ENCODE results near the gene ARSJ. TPM values are rescaled to one million over a fixed set of nuclear protein-coding genes. Genes with fewer than 3 reads are reported as not detected.

ARSJ gene
- total RNA-seq, 4 donors from 2014 or later: 0.15 to 0.67 (median 0.46) TPM

GRCh38 chr4:113901994-113902787 is 77.3 kb downstream of the ARSJ start:
- Histone ChIP-seq H3K36me3 (no peaks in the 10 kb centered on the region), H3K27me3 (no peaks in the 10 kb centered on the region), H3K4me1 (no peaks in the 10 kb centered on the region), H3K27ac (no peak overlapping the region), H3K9me3 (no peaks in the 10 kb centered on the region), H3K4me3 (no peak overlapping the region)
- TF ChIP-seq CTCF (IDR thresholded peaks at IDR 0.05 in 4 of 5, conservative IDR thresholded peaks at IDR 0.05 in 1 of 5) (no peak), POLR2A (IDR thresholded peaks at IDR 0.05) (no peak)
- in situ Hi-C loops (cut with MboI; ENCODE audit: low sequenced_read_pairs in 4 of 4) (loop anchor here in 2 of 4 donors (25.0 kb wide), 1 partner anchor 515 kb away; no protein-coding TSS in a partner anchor), intact Hi-C loops (cut with DNase I; ENCODE audit: low total_unique reads) (no loop called here)
- no peak for ATAC-seq
- no peak for DNase-seq

GRCh38 chr4:113899271-113900070 is 80.0 kb downstream of the ARSJ start:
- no peak overlapping the region for H3K4me3 ChIP-seq
- H3K27me3 ChIP-seq: no peaks in the 10 kb centered on the region
- H3K36me3 ChIP-seq: no peaks in the 10 kb centered on the region
- in situ Hi-C loops (cut with MboI; ENCODE audit: low sequenced_read_pairs in 4 of 4): loop anchor here in 2 of 4 donors (25.0 kb wide), 1 partner anchor 512 kb away; no protein-coding TSS in a partner anchor
- no peak overlapping the region for H3K27ac ChIP-seq
- intact Hi-C loops (cut with DNase I; ENCODE audit: low total_unique reads): no loop called here
- H3K9me3 ChIP-seq: no peaks in the 10 kb centered on the region
- TF ChIP-seq POLR2A (IDR thresholded peaks at IDR 0.05) (no peak), CTCF (IDR thresholded peaks at IDR 0.05 in 4 of 5, conservative IDR thresholded peaks at IDR 0.05 in 1 of 5) (no peak)
- DNase-seq (no peak), ATAC-seq (no peak)
- H3K4me1 ChIP-seq: no peaks in the 10 kb centered on the region

- no peak overlapping the region for H3K27ac ChIP-seq
- intact Hi-C loops (cut with DNase I; ENCODE audit: low total_unique reads) (no loop called here), in situ Hi-C loops (cut with MboI; ENCODE audit: low sequenced_read_pairs in 4 of 4) (no loop called here)
- H3K4me3 ChIP-seq: no peak overlapping the region
- no peak for DNase-seq
- no peaks in the 10 kb centered on the region for H3K9me3 ChIP-seq
- H3K4me1 ChIP-seq: no peaks in the 10 kb centered on the region
- TF ChIP-seq POLR2A (IDR thresholded peaks at IDR 0.05) (no peak), CTCF (IDR thresholded peaks at IDR 0.05 in 4 of 5, conservative IDR thresholded peaks at IDR 0.05 in 1 of 5) (no peak)
- no peaks in the 10 kb centered on the region for H3K27me3 ChIP-seq
- ATAC-seq: no peak
- no peaks in the 10 kb centered on the region for H3K36me3 ChIP-seq
Observed at GRCh38 chr4:113893546-113893945, 85.9 kb downstream of the ARSJ start.

- intact Hi-C loops (cut with DNase I; ENCODE audit: low total_unique reads): no loop called here
- no peak for DNase-seq
- Histone ChIP-seq H3K36me3 (no peaks in the 10 kb centered on the region), H3K4me1 (no peaks in the 10 kb centered on the region), H3K4me3 (no peak overlapping the region), H3K9me3 (no peaks in the 10 kb centered on the region), H3K27ac (no peak overlapping the region), H3K27me3 (no peaks in the 10 kb centered on the region)
- no peak for TF ChIP-seq CTCF (IDR thresholded peaks at IDR 0.05 in 4 of 5, conservative IDR thresholded peaks at IDR 0.05 in 1 of 5)
- no peak for TF ChIP-seq POLR2A (IDR thresholded peaks at IDR 0.05)
- in situ Hi-C loops (cut with MboI; ENCODE audit: low sequenced_read_pairs in 4 of 4): no loop called here
- no peak for ATAC-seq
Observed at GRCh38 chr4:113888006-113888405, 91.4 kb downstream of the ARSJ start.
